NCI-H1417 treated with DMSO at 0.1 percent for 48 hours (cell line): ENCODE results near the gene C1orf210.

Experiments used
- DNase-seq: peaks from one replicate; lab custom pipeline; 2025; lab: John Stamatoyannopoulos, UW

The C1orf210 gene

GRCh38 chr1:43273708-43274107 is 11.7 kb downstream of the C1orf210 start:
- DNase-seq, result no peak

- no peak for DNase-seq
These were observed 12.5 kb downstream of the C1orf210 start for GRCh38 chr1:43272576-43273571.

- DNase-seq, result no peak
These were observed 13.2 kb downstream of the C1orf210 start for GRCh38 chr1:43272161-43272560.

GRCh38 chr1:43271186-43272118 is 13.9 kb downstream of the C1orf210 start:
- no peak for DNase-seq

GRCh38 chr1:43270421-43271095 is 14.8 kb downstream of the C1orf210 start:
- DNase-seq, result no peak

GRCh38 chr1:43269627-43270375 is 15.6 kb downstream of the C1orf210 start, which contains the start of gene TMEM125:
TSS of gene TMEM125 (plus strand) at chr1:43269983. CDS start at chr1:43272723, 2,740 bp downstream.
- no peak for DNase-seq

- DNase-seq, result no peak
These were observed 17.5 kb downstream of the C1orf210 start for GRCh38 chr1:43267818-43268425.

GRCh38 chr1:43267291-43267805 is 18.0 kb downstream of the C1orf210 start:
- no peak for DNase-seq

- DNase-seq, result no peak
These were observed 18.5 kb downstream of the C1orf210 start for GRCh38 chr1:43266881-43267280.

- DNase-seq, result no peak
These were observed 19.9 kb downstream of the C1orf210 start for GRCh38 chr1:43265431-43265830.

GRCh38 chr1:43258370-43258769 is 27.0 kb downstream of the C1orf210 start:
- no peak for DNase-seq

- DNase-seq, result no peak
These were observed 28.5 kb downstream of the C1orf210 start for GRCh38 chr1:43256675-43257570.

- no peak for DNase-seq
These were observed 29.8 kb downstream of the C1orf210 start for GRCh38 chr1:43255438-43256210.

GRCh38 chr1:43253876-43254275 is 31.5 kb downstream of the C1orf210 start:
- no peak for DNase-seq

- DNase-seq, result no peak
These were observed 32.2 kb downstream of the C1orf210 start for GRCh38 chr1:43253173-43253572.

GRCh38 chr1:43252225-43252624 is 33.2 kb downstream of the C1orf210 start:
- no peak for DNase-seq

GRCh38 chr1:43251024-43251423 is 34.4 kb downstream of the C1orf210 start:
- DNase-seq, result no peak

GRCh38 chr1:43250351-43250761 is 35.0 kb downstream of the C1orf210 start:
- DNase-seq, result no peak
